MM.1S (cell line): ENCODE results near the gene HHIPL1.

Experiments used
- EZH2phosphoT487 ChIP-seq: fragments of 300-600 bp; sonication (generic); IDR thresholded peaks from 2 replicates; pipeline ENCODE4 v1.6.1; 2018; ENCODE audit warnings: antibody characterized with exemption, low read length
- TF ChIP-seq, protein P1 (sequence below): fragments of 300-600 bp; sonication (generic); IDR thresholded peaks from 2 replicates; pipeline ENCODE4 v1.5.1; 2016; ENCODE audit warnings: antibody characterized with exemption, low read length, mixed read lengths

DNA sequence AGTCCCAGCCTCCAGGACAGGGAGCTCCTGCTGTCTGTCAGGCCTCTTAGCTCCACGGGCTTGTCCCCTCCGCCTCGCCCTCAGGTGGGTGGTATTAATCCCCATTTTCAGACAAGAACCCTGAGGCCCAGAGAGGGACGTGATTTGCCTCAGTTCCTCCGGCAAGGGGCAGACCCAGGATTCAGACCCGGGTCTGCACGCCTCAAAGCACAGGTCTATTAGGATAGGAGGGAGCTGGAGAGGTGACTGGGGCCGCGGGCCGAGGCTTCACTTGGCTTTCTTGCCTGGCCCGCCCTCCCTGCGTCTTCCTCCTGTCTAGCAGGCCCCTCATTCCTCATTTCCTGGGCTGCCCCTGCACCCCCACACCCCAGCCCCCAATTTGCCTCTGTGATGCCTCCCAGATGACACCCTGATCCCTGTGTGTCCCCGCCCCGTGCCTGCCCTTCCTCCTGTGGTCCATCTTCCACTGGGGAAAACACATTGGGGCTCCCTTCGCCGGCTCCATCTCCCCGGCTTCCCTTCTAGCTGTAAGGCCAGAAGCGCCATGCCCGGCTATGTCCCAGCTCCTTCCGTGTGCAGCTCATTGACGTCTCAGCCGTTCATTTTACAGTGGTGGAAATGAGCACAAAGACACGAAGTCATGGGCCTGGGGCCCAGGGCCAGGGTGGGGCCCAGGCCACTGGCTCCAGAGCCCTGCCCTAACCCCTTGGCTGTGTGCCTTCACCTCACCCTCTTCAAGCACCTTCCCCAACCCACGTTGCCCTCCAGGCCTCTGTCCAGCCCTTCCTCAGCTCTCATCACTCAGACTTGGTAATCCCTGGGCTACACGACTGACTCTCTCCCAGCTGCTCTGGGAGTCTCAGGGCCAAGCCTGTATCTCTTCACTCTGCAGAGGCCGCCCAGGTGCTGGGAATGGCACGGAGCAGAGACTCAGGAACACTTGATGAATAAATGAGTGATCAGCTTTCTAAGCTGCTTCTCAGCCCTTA, 23.7 kb downstream of the HHIPL1 start:
- TF ChIP-seq EZH2phosphoT487 = no peak
- TF ChIP-seq, protein P1, sequence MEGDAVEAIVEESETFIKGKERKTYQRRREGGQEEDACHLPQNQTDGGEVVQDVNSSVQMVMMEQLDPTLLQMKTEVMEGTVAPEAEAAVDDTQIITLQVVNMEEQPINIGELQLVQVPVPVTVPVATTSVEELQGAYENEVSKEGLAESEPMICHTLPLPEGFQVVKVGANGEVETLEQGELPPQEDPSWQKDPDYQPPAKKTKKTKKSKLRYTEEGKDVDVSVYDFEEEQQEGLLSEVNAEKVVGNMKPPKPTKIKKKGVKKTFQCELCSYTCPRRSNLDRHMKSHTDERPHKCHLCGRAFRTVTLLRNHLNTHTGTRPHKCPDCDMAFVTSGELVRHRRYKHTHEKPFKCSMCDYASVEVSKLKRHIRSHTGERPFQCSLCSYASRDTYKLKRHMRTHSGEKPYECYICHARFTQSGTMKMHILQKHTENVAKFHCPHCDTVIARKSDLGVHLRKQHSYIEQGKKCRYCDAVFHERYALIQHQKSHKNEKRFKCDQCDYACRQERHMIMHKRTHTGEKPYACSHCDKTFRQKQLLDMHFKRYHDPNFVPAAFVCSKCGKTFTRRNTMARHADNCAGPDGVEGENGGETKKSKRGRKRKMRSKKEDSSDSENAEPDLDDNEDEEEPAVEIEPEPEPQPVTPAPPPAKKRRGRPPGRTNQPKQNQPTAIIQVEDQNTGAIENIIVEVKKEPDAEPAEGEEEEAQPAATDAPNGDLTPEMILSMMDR = no peak
